Skin epidermis (tissue), 12 donors: ENCODE results near the gene SAPCD2.
A peak's percentile ranks its signal among the peaks of the same experiment; 100 is the strongest.

Experiments used
- H3K27ac ChIP-seq, 21 experiments: fragments of 200-600 bp; sonication (generic) in 11 of 21; one replicate each; pipeline ENCODE4 v1.5.0; 2020; ENCODE audit warnings: mild to moderate bottlenecking in 3 of 21, inconsistent platforms in 2 of 21, moderate library complexity in 2 of 21
- H3K4me3 ChIP-seq, 7 experiments: fragments of 200-600 bp; sonication (generic) in 2 of 7; one replicate each; pipeline ENCODE4 v1.5.0; 2020; ENCODE audit warnings: inconsistent platforms in 2 of 7, mild to moderate bottlenecking in 2 of 7, moderate library complexity in 1 of 7

SAPCD2 gene

DNA sequence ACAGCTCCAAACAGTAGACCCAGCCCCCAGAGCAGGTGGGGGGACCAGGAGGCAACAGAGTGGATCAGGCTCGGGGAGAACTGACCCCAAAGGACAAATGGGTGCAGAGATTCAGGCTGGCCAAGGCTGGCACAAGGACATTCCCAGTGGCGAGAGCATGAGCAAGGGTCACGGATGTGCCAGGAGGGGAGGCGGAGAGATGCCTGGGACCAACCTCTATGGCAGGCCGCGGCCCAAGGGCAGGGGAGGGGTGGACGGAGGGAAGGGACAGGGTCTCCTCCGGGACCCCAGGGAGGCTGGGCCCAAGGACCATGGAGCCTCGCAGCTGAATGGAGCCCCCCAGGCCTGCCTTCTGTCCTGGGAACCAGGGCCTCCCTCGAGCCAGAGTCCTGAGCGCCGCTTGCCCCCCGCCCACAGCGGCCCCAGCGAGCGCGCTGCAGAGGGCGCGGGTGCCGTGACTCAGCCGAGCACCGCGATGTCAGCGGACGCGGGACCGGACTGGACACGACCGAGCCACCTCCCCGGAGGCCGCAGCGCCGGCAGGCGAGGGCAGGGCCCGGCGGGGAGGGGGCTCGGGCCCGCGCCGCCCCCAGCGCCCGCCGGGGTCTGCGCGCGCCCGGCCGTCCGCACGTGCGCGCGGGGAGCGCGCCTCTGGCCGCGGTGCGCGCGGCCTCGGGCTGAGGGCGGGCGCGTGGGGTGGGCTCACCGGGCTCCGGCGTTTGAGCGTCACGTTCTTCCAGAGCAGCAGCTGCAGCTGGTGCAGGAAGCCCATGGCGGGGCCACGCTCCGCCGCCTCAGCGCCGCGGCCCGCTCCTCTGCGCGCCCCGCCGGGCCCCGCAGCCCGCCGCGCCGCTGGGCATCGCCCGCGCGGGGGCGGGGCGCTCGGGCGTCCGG lies 42.7 kb downstream of the SAPCD2 start, which contains the start of gene ABCA2:
ABCA2 (minus strand) TSS at position 869 of the 894 bp plus-strand sequence; CDS start at position 772, 97 bp downstream.
- Histone ChIP-seq H3K27ac (peak within 1 kb of the TSS in 20 of 21 experiments; percentile 35 to 92 (median 74)), H3K4me3 (peak within 1 kb of the TSS; percentile 36 to 58 (median 48))

DNA sequence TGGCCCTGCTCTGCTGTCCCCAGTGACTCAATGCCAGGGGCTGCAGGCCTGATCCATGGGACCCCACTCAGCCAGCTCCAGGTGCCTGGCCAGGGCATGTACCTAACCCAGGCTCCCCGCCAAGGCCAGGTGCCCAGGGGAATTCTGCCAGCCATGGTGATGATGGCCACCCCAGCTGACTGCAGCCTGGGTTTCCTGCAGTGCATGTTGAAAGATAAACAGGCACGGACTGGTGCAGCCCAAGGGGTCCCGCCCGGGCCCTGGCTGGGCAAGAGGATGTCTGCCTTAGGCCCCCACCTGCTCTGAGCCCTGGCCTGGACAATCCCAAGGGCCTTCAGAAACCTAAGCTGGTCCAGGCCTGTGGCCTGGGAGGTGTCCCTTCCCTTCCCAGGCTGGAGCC lies 43.5 kb downstream of the SAPCD2 start:
- H3K4me3 ChIP-seq = peak overlapping the region in 3 of 7 experiments; percentile 39 to 56 (median 41)
- peak overlapping the region in 8 of 21 experiments; percentile 35 to 69 (median 54) for H3K27ac ChIP-seq

DNA sequence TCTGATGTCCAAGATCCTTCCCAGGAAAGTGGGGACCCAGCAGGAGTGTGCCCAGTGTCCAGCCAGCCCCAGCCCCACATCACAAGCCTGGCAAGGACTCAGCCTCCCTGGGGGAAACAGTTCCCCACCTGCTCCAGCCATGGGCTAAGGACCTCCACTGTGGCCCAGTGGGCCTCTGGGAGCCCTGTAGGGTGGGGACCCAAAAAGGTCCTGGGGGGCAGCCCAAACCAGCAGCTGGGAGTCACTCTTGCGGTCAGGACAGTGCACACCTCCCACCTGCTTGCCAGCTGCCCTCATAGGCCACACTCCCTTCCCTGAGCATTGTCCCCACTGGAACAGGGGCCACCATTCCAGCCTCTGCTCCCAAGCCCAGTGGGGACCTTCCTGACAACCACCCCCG lies 44.0 kb downstream of the SAPCD2 start:
- H3K27ac ChIP-seq = peak overlapping the region in 3 of 21 experiments; percentile 6 to 57 (median 35)
- H3K4me3 ChIP-seq = no peak overlapping the region

DNA sequence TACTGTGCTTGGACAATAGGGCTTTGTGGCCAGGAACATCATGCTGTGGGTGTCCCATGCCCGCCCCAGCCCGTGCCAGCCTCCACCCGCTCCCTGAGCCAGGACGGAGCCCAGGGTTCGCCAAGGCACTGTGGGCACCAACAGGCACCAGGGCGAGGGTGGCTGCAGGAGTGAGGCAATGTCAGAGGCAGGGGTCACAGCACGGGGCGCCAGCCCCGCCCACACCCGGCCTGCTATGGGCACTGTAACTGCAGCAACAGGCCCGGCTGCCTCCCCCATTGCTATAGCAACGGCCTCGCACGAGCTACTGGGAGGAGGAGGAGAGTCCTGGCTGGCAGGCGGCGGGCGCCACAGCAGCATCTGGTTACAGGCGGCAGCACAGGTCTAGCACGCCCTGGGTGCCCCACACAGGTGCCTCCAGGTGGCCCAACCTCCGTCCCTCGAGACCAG lies 44.8 kb downstream of the SAPCD2 start:
- H3K4me3 ChIP-seq = no peak overlapping the region
- H3K27ac ChIP-seq = peak overlapping the region in 3 of 21 experiments; percentile 6 to 31 (median 12)

DNA sequence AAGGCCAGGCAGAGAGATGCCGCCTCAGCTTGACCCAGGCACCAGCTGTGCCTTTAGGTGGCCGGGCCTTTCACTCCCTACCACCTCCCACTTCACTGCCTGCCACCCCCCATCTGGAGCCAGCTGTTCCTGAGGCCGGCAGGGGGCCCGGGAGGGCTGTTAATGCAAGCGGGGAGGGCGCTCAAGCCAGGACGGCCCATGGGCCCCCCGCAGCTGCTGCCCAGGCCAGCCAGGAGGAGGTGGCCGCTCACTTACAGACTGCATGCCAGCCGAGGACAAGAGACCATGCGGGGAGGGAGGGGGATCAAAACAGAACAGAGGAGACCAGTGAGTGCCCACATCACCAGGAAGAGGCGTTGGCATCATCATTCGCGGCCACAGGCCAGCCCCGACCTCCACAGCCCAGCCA lies 46.8 kb downstream of the SAPCD2 start:
- Histone ChIP-seq H3K4me3 (no peak overlapping the region), H3K27ac (no peak overlapping the region)

DNA sequence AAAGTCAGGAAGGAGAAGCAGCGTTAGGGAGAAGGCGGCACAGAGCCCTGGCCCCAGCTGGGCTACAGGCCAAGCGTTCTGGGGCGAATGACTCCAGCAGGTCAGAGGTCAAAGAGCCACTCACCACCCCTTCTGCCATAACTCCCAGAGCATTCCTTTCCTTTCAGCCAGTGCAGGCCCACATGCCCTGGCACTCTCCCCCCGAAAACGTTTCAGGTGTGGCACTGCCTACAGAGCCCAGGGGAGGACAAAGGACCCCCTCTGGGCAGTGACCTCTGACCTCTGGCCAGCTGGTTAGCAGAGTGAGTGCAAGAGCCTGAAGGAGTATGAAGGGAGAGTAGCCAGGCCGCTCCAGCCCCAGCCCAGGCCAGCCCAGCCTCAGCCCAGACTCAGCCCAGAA lies 47.2 kb downstream of the SAPCD2 start:
- no peak overlapping the region for H3K27ac ChIP-seq
- H3K4me3 ChIP-seq = no peak overlapping the region

DNA sequence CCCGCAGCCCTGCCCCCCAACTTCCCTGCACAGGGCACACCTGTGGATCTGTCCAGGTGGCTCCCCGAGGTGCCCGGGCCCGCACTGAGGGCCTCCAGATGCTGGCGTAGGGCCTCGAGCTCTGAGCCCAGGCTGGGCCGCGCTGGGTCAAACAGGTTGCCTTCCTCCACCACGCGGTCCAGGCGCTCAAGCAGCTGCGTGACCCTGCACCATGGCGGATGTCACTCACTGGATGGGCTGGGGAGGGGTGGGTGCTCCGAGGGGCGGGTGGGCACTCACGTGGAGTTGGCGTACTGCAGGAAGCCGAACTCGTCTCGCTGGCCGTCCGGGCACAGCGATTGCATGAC lies 47.7 kb downstream of the SAPCD2 start:
- no peak overlapping the region for H3K27ac ChIP-seq
- no peak overlapping the region for H3K4me3 ChIP-seq

DNA sequence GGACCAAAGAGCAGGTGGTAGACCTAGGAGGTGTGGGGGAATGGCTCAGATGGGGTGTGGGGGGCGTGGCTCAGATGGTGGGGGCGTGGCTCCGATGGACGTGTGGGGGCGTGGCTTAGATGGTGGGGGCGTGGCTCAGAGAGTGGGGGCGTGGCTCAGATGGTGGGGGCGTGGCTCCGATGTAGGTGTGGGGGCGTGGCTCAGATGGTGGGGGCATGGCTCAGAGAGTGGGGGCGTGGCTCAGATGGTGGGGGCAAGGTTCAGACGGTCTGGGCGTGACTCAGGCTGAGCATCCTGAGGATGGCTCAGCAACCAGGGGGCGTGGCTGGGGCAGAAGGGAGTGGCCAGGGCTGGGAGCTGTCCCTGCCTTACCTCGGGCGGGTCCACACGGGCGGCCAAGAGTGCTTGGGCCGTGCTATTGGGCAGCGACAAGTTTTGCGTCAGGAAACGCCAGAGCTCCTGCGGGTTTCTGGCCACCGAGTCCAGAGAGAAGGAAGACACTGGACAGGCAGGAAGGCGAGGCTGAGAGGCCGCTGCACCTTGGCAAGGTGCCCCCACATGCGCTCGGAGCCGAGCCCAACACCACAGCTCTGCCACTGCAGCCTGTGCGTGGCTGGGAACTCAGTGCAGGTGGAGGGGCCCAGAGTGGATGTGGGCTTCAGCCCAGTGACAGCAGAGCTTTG lies 48.2 kb downstream of the SAPCD2 start:
- no peak overlapping the region for H3K27ac ChIP-seq
- no peak overlapping the region for H3K4me3 ChIP-seq

DNA sequence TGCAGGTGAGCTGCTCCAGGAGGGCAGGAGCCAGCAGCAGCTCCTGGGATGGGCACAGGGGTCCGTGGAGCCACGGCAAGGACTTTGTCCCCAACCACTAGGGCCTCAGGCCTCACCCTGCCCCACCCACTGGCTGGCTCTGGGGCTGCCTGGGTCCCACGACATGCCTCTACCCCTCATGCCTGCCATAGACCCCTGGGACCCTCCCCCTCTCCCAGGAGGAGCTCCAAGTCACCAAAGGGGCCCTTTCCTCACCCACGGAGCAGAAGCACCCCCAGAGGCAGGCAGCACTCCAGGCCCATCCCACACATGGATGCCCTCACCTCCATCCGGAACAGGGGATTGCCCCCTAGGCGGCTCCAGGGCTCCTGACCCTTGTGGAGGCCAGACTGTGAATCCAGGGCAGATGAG lies 48.8 kb downstream of the SAPCD2 start:
- no peak overlapping the region for H3K4me3 ChIP-seq
- no peak overlapping the region for H3K27ac ChIP-seq

DNA sequence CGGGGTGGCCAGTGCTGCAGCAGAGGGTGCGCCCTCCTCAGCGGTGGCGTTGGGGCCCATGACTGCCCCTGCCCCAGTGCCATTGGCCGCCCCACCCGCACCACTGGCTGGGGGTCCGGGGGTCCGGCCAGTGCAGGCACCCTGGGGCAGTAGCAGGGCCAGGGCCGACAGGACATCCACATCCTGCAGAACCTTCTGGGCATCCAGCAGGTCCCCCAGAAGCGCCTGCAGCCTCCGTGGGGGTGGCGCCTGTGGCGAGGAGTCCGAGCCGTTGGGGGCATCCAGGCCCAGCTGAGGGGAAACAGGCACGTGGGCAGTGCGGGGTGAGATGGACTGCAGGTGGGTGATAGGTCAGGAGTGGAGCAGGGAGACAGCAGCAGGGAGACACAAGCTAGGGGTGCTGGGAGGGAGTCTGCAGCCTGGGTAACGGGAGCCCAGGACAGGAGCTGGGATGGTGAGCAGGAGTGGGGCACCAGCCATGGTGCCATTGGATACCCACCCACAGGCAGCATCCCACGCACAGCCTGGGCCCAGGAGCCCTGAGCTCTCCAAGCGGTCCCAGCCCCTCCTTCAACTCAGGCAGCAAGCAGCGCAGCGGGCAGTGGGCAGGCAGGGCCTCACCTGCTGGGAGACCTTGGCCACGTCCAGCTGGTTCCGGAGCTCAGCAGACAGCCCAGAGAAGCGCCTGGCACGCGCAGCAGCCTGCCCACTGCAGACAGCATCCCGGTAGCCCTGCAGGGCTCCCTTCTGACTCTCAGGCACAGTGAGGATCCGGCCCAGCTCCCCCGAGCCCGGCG lies 49.4 kb downstream of the SAPCD2 start:
- Histone ChIP-seq H3K4me3 (no peak overlapping the region), H3K27ac (no peak overlapping the region)

DNA sequence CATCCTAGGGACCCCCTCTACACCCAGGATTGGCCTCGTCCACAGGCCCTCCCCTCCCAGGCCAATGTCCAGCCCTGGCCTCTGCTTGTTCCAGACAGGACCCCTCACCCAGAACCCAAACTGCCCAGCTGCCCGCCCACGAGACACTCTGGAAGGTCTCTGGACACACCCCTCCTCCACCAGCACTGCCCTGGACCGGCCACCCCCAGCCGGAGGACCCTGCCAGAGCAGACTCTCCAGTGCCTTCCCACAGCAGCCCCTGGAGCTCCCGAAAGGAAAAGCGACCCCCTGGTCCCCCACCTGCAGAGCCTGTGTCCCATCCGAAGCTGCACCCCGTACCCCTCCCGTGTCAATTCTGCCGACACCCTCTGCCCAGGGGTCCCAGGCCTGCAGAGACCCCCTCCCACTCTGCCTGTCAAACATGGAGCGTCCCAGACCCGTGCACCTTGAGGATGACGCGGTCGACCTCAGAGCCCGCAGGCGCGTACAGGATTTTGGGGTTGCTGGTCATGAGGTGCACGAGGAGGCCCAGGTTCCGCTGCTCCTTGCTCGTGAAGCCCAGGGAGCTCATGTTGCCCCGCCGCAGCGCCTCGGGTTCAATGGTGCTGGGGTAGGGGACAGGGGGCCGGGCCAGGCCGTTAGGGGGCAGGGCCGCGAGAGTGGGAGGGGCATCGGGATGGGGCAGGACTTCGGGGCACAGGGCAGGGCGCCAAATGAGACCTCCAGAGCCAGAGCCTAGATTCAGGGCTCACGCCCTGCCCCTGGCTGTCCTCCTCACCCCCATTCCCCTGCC lies 50.3 kb downstream of the SAPCD2 start:
- H3K4me3 ChIP-seq = no peak overlapping the region
- no peak overlapping the region for H3K27ac ChIP-seq

DNA sequence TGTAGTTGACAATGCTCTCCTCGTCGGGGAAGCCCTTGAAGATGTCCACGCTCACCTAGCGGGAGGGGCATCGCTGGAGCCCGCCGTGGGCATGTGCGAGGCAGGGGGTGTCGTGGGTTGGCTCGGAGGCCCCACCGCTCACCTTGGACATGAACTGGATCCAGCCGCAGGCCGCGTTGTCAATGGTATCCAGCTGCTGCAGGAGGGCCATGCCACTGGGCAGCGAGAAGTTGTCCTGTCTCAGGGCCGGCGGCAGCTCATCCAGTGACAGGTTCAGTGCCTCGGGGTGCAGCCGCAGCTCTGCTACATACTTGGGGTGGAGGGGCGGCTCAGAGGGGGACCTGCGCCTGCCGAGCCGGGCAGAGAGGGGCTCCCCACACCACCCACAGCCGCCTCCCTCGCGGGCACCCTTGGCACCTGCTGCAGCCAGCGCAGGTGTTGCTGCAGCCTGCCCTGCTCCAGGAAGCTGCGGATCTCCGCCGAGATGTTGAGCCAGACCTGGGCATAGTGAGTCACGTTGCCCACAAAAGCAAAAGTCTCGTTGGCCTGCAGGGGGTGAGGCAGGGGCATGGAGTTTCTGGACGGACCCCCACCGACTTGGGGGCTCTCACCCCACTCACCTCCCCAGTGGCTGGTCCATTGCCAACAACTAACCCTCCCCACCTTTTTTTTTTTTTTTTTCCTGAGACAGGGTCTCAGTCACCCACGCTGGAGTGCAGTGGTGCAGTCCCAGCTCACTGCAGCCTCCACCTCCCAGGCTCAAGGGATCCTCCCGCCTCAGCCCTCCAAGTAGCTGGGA lies 51.4 kb downstream of the SAPCD2 start:
- H3K27ac ChIP-seq = no peak overlapping the region
- no peak overlapping the region for H3K4me3 ChIP-seq

DNA sequence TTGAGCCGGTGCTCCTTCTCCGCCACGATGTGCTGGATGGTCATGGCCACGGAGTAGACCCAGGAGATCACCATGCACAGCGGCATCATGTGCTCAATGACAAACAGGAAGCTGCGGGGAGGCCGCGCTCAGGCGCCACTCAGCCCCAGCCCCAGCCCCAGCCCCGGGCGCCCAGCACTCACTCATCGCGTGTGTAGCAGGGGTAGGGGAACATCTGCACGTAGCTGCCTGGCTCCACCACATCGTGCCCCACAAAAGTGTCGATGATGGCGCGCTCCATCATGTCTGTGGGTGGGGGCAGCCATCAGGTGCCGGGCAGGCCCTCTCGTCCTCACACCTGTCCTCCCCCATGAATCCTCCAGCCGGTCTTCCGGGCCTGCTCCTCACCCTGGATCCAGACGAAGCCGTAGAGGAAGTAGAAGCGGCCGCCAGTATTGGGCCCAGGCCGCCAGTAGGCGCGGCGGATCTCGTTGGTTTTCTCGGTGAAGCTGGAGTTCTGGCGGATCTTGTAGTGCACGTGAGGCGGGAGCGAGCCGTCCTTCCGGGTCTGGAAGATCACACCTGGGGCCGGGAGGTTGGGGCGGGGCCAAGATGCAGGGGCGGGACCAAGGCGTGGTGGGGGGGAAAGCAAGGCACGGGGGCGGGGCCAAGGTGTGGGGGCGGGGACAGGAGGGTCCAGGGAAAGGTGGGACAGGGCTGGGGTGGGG lies 52.4 kb downstream of the SAPCD2 start:
- Histone ChIP-seq H3K27ac (no peak overlapping the region), H3K4me3 (no peak overlapping the region)

DNA sequence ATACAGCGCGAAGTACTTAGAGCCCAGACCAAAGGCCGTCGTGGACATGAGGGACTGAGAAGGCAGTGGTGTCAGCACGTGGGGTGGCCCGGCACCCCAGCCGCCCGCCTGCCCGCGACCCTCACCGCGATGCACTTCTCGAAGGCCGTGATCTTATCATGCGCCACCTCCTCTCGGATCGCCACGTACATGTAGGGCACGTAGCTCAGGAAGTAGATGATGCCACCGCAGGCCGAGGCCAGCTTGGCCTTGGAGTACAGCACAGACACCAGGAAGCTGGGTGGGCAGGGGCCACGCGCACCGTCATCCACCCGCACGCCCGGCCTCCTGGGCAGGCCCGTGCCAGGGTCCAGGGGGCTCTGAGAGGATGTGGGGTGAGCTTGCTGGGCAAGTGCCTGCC lies 53.3 kb downstream of the SAPCD2 start:
- Histone ChIP-seq H3K27ac (no peak overlapping the region), H3K4me3 (no peak overlapping the region)

DNA sequence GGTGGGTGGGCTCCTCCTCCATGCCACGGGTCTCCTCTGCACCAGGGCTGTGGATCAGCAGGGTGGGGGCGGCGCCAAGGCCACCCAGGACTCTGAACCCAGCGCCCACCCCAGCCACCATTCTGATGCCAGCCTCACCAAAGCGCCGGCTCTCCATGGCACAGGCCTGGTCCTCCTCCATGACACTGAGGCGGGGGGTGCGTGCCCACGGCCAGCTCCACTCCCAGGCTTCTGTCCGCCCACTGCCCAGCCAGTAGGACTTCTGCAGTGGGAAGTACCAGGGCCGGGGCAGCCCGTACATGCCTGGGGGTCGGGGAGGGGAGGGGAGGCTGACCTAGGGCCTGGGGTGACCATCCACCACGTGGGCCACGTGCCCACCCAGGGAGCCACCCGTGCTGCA lies 53.9 kb downstream of the SAPCD2 start:
- no peak overlapping the region for H3K4me3 ChIP-seq
- H3K27ac ChIP-seq = no peak overlapping the region

DNA sequence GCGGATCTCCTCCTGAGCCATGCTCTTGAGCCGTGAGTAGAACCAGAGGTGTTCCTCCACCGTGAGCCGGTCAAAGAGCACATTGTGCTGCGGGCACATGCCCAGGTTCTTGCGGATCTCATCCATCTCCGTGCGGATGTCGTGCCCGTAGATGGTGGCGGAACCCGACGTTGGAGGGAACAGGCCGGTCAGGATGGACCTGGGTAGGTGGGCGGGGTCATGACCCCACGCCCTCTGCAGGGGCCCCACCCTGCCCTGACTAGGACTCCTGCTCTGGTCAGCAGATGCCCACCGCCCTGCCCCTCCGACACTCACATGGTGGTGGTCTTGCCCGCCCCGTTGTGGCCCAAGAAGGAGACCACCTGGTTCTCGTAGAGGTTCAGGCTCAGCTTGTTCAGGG lies 54.4 kb downstream of the SAPCD2 start:
- Histone ChIP-seq H3K4me3 (no peak overlapping the region), H3K27ac (no peak overlapping the region)

DNA sequence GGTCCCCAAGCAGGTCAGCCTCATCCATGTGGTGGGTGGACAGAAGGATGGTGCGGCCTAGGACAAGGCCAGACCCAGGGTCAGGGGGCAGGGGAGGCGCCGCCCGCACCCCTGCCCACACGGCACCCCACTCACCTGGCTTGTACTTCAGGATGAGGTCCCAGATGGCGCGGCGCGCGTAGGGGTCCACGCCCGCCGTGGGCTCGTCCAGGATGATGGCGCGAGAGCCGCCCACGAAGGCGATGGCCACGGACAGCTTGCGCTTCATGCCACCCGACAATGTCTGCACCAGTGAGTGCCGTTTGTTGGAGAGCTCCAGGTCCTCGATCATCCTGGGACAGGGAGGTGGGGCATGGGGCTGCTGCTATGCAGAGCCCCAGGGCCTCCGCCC lies 54.8 kb downstream of the SAPCD2 start:
- Histone ChIP-seq H3K4me3 (no peak overlapping the region), H3K27ac (no peak overlapping the region)
